ENCODE results near the gene HOXB9. TPM values are rescaled to one million over a fixed set of nuclear protein-coding genes. Genes with fewer than 3 reads are reported as not detected.

HOXB9 gene
- total RNA-seq, 6 donors from 2014 or later, result 0.20 to 0.30 (median 0.29) TPM; not detected in 3

GRCh38 chr17:48593840-48594537, 32.2 kb downstream of the HOXB9 start:
- Histone ChIP-seq H3K4me3 (peak overlapping the region in 3 of 4 donors; percentile 38 to 50 (median 50)), H3K4me1 (peaks cover 25 to 49% (median 33%) of the 10 kb centered on the region in 4 donors), H3K27ac (peak overlapping the region; percentile 66 to 90 (median 90)), H3K9me3 (no peaks in the 10 kb centered on the region), H3K27me3 (peaks cover 0 to 63% (median 32%) of the 10 kb centered on the region in 4 donors), H3K36me3 (no peaks in the 10 kb centered on the region)
- peak; percentile 65 to 97 for DNase-seq
- TF ChIP-seq POLR2AphosphoS5 (IDR thresholded peaks at IDR 0.05), result no peak
- peak; percentile 83 to 92 (median 88) for TF ChIP-seq CTCF (IDR thresholded peaks at IDR 0.05)
- peak in 1 of 4 donors; percentile 12 for TF ChIP-seq POLR2A (IDR thresholded peaks at IDR 0.05)
- 7 to 13% methylated on average over 36 to 37 of the region's 37 CpGs for WGBS, 2 donors
- peak; percentile 61 to 85 for ATAC-seq (ENCODE audit: low FRiP score in 2 of 2)

- peak in 1 of 2 donors; percentile 37 for ATAC-seq (ENCODE audit: low FRiP score in 2 of 2)
- H3K27me3 ChIP-seq, result peaks cover 0 to 57% (median 32%) of the 10 kb centered on the region in 4 donors
These were observed 32.9 kb downstream of the HOXB9 start, which contains the start of gene HOXB5 for GRCh38 chr17:48593126-48593829. TSS of gene HOXB5 (minus strand) at chr17:48593779. CDS start at chr17:48593682, 97 bp downstream.

GRCh38 chr17:48592577-48592976, 33.6 kb downstream of the HOXB9 start:
- peak in 1 of 2 donors; percentile 78 for DNase-seq
- TF ChIP-seq EP300 (IDR thresholded peaks at IDR 0.05) (no peak), CTCF (IDR thresholded peaks at IDR 0.05) (no peak), POLR2AphosphoS5 (IDR thresholded peaks at IDR 0.05) (no peak), POLR2A (IDR thresholded peaks at IDR 0.05) (no peak)
- ATAC-seq (ENCODE audit: low FRiP score in 2 of 2), result peak in 1 of 2 donors; percentile 37
- H3K27ac ChIP-seq, result peak overlapping the region; percentile 66 to 90 (median 90)
- H3K4me3 ChIP-seq, result peak overlapping the region; percentile 20 to 50 (median 44)
- no peaks in the 10 kb centered on the region for H3K9me3 ChIP-seq
- H3K4me1 ChIP-seq, result peaks cover 25 to 53% (median 27%) of the 10 kb centered on the region in 4 donors
- no peaks in the 10 kb centered on the region for H3K36me3 ChIP-seq
- 4 to 8% methylated on average over 14 of the region's 14 CpGs for WGBS, 2 donors
- H3K27me3 ChIP-seq, result peaks cover 0 to 52% (median 26%) of the 10 kb centered on the region in 4 donors

More at GRCh38 chr17:48593126-48593829, 32.9 kb downstream of the HOXB9 start, which contains the start of gene HOXB5:
- DNase-seq, result peak in 1 of 2 donors; percentile 85
- no peaks in the 10 kb centered on the region for H3K9me3 ChIP-seq
- H3K36me3 ChIP-seq, result no peaks in the 10 kb centered on the region
- no peak for TF ChIP-seq EP300 (IDR thresholded peaks at IDR 0.05)
- no peak for TF ChIP-seq CTCF (IDR thresholded peaks at IDR 0.05)
- no peak for TF ChIP-seq POLR2AphosphoS5 (IDR thresholded peaks at IDR 0.05)
- TF ChIP-seq POLR2A (IDR thresholded peaks at IDR 0.05), result no peak
- WGBS, 2 donors, result 2 to 4% methylated on average over 21 to 50 of the region's 50 CpGs
- H3K4me1 ChIP-seq, result peaks cover 25 to 51% (median 32%) of the 10 kb centered on the region in 4 donors
- H3K27ac ChIP-seq, result peak within 1 kb of the TSS; percentile 66 to 90 (median 90)
- H3K4me3 ChIP-seq, result peak within 1 kb of the TSS; percentile 38 to 50 (median 44)

GRCh38 chr17:48592057-48592514, 34.1 kb downstream of the HOXB9 start:
- Histone ChIP-seq H3K36me3 (no peaks in the 10 kb centered on the region), H3K9me3 (no peaks in the 10 kb centered on the region), H3K4me3 (peak overlapping the region; percentile 20 to 50 (median 44)), H3K27ac (peak overlapping the region; percentile 66 to 90 (median 90)), H3K27me3 (peaks cover 0 to 47% (median 24%) of the 10 kb centered on the region in 4 donors), H3K4me1 (peaks cover 24 to 53% (median 27%) of the 10 kb centered on the region in 4 donors)
- TF ChIP-seq POLR2AphosphoS5 (IDR thresholded peaks at IDR 0.05), result no peak
- TF ChIP-seq EP300 (IDR thresholded peaks at IDR 0.05), result no peak
- no peak for TF ChIP-seq POLR2A (IDR thresholded peaks at IDR 0.05)
- TF ChIP-seq CTCF (IDR thresholded peaks at IDR 0.05), result no peak
- peak in 1 of 2 donors; percentile 7 for ATAC-seq (ENCODE audit: low FRiP score in 2 of 2)
- DNase-seq, result peak in 1 of 2 donors; percentile 79
- 18 to 24% methylated on average over 24 to 30 of the region's 33 CpGs for WGBS, 2 donors
